K562 (cell line): ENCODE data around the gene HERC5. TPM values are rescaled to one million over a fixed set of nuclear protein-coding genes. Genes with fewer than 3 reads are reported as not detected.

Source experiments
- ATAC-seq: fragments of 200-7000 bp; cut with Tn5 transposase; 3 replicates; pipeline ENCODE4 v1.9.1; 2020; ENCODE audit warnings: moderate library complexity
- BruUV-seq: library from RNA; stranded (reverse); fragments of 400-500 nt; replicated peaks from 2 replicates; lab custom pipeline; 2021; lab: Mats Ljungman, UMichigan
- CTCF ChIA-PET: fragments of 300-600 bp; formaldehyde crosslinking; extraction: SDS; loops from one replicate; lab custom pipeline; 2021; ENCODE audit warnings: low intra/inter-chr PET ratio; lab: Yijun Ruan, JAX
- POLR2A ChIA-PET: fragments of 300-600, 350-650 bp; sonication (Branson Sonifier 250); formaldehyde crosslinking; extraction: SDS; loops from one replicate; lab custom pipeline; 2021; ENCODE audit warnings: antibody characterized with exemption, inconsistent platforms; lab: Yijun Ruan, JAX
- DNase-seq, 4 experiments: peaks; one replicate each; pipeline versions ENCODE4 v3.0.0 to v3.0.0-alpha.2; 2011 to 2018; ENCODE audit warnings: low spot score in 3 of 4, mixed read lengths in 3 of 4; ENCODE audit errors: extremely low read depth in 1 of 4
- FAIRE-seq: peaks from 2 replicates; lab custom pipeline; 2011; peaks lifted over from hg19 to GRCh38; lab: Jason Lieb, UNC
- H2AFZ ChIP-seq: 2 replicates; pipeline ENCODE4 v1.6.0; 2011; ENCODE audit warnings: low read depth, low read length, control low read depth, inconsistent platforms
- H3K27ac ChIP-seq: fragments of 200-600 bp; 3 replicates; pipeline ENCODE4 v1.8.0; 2011; ENCODE audit warnings: low read depth, mild to moderate bottlenecking, control low read depth, inconsistent platforms, low read length, moderate library complexity, mixed read lengths; ENCODE audit errors: extremely low read depth
- H3K27me3 ChIP-seq, 2 experiments: fragments of 300-600 bp in 1 of 2; 2 replicates in 1 of 2; 3 replicates in 1 of 2; pipeline versions ENCODE4 v1.6.0 to v1.8.0; 2011; ENCODE audit warnings: inconsistent platforms in 2 of 2, low read length in 2 of 2, mild to moderate bottlenecking in 1 of 2, mixed read lengths in 1 of 2, moderate library complexity in 1 of 2; ENCODE audit not compliant: control insufficient read depth in 2 of 2, insufficient read depth in 2 of 2
- H3K36me3 ChIP-seq: fragments of 300-600 bp; 3 replicates; pipeline ENCODE4 v1.8.0; 2011; ENCODE audit warnings: mild to moderate bottlenecking, low read length, inconsistent platforms; ENCODE audit not compliant: control insufficient read depth, insufficient read depth
- H3K4me1 ChIP-seq, 2 experiments: fragments of 200-600 bp in 1 of 2; replicated peaks in 1 of 2; 2 replicates in 1 of 2; 3 replicates in 1 of 2; pipeline versions ENCODE4 v1.5.1 to v1.8.0; 2011; ENCODE audit warnings: inconsistent platforms in 2 of 2, low read length in 2 of 2, mild to moderate bottlenecking in 1 of 2, mixed read lengths in 1 of 2, moderate library complexity in 1 of 2; ENCODE audit not compliant: control insufficient read depth in 2 of 2, insufficient read depth in 2 of 2
- H3K4me2 ChIP-seq: 2 replicates; pipeline ENCODE4 v1.6.1; 2011; ENCODE audit warnings: low read length, control low read depth, inconsistent platforms, mixed read lengths; ENCODE audit not compliant: insufficient read depth
- H3K4me3 ChIP-seq: fragments of 200-600 bp; sonication (generic), shearing (Covaris generic); 2 replicates; pipeline ENCODE4 v1.5.1; 2016; ENCODE audit warnings: control low read depth, inconsistent platforms
- H3K79me2 ChIP-seq: fragments of 200-600 bp; 3 replicates; pipeline ENCODE4 v1.8.0; 2011; ENCODE audit warnings: low read length, inconsistent platforms; ENCODE audit not compliant: control insufficient read depth, insufficient read depth
- H3K9ac ChIP-seq, 2 experiments: 2 replicates each; pipeline versions ENCODE4 v1.6.0 to v1.6.1; 2011; ENCODE audit warnings: low read depth in 2 of 2, low read length in 2 of 2, control low read depth in 1 of 2, inconsistent platforms in 1 of 2, mild to moderate bottlenecking in 1 of 2, mixed read lengths in 1 of 2; ENCODE audit not compliant: insufficient read depth in 1 of 2
- H3K9me1 ChIP-seq: one replicate; pipeline ENCODE4 v1.6.0; 2011; ENCODE audit warnings: inconsistent platforms, mild to moderate bottlenecking, low read length, moderate library complexity; ENCODE audit not compliant: control insufficient read depth, insufficient read depth
- H3K9me3 ChIP-seq: replicated peaks from 2 replicates; pipeline ENCODE4 v1.5.1; 2011; ENCODE audit warnings: low read depth, low read length, inconsistent platforms; ENCODE audit not compliant: control insufficient read depth, insufficient read depth
- H4K20me1 ChIP-seq: replicated peaks from 2 replicates; pipeline ENCODE4 v1.6.1; 2011; ENCODE audit warnings: low read length, inconsistent platforms, mixed read lengths; ENCODE audit not compliant: control insufficient read depth, insufficient read depth
- ATF6 ChIP-seq: sonication (generic); formaldehyde crosslinking; IDR thresholded peaks from 2 replicates; pipeline ENCODE4 v1.4.0; 2020; ENCODE audit warnings: mild to moderate bottlenecking, missing genetic modification reagents
- BRCA1 ChIP-seq, 2 experiments: fragments of 450-650 bp in 1 of 2; sonication (generic) in 1 of 2; formaldehyde crosslinking in 1 of 2; IDR thresholded peaks; 2 replicates each; pipeline versions ENCODE4 v1.5.0 to v1.6.1; 2017 to 2020; ENCODE audit warnings: mild to moderate bottlenecking in 1 of 2, missing genetic modification reagents in 1 of 2
- CHD4 ChIP-seq: fragments of 200-600 bp; sonication (generic); IDR thresholded peaks from 3 replicates; pipeline ENCODE4 v1.6.1; 2012; ENCODE audit warnings: low read depth, mild to moderate bottlenecking, mixed read lengths, low read length, inconsistent platforms; ENCODE audit not compliant: insufficient read depth, insufficient replicate concordance, poor library complexity, severe bottlenecking
- FOXO4 ChIP-seq: fragments of 450-650 bp; formaldehyde crosslinking; IDR thresholded peaks from 2 replicates; pipeline ENCODE4 v1.4.0; 2020; ENCODE audit warnings: mild to moderate bottlenecking, moderate library complexity
- HDGF ChIP-seq: fragments of 450-650 bp; IDR thresholded peaks from 2 replicates; pipeline ENCODE4 v1.6.1; 2016
- IRF2 ChIP-seq: sonication (generic); formaldehyde crosslinking; IDR thresholded peaks from 2 replicates; pipeline ENCODE4 v1.8.1; 2022; ENCODE audit warnings: mild to moderate bottlenecking, missing genetic modification reagents
- PYGO2 ChIP-seq: fragments of 450-650 bp; IDR thresholded peaks from 2 replicates; pipeline ENCODE4 v1.6.1; 2016; ENCODE audit warnings: mild to moderate bottlenecking, missing genetic modification characterization, moderate library complexity, missing compliant biosample characterization
- RBFOX2 ChIP-seq: fragments of 200-400 bp; formaldehyde crosslinking; IDR thresholded peaks from 2 replicates; pipeline ENCODE4 v1.6.1; 2017; ENCODE audit warnings: low read depth, mild to moderate bottlenecking, low read length, moderate library complexity
- TEAD1 ChIP-seq, 2 experiments: fragments of 450-650 bp in 1 of 2; sonication (generic) in 1 of 2; formaldehyde crosslinking; IDR thresholded peaks; 2 replicates each; pipeline versions ENCODE4 v1.4.0 to v1.8.0; 2020 to 2022; ENCODE audit warnings: mild to moderate bottlenecking in 2 of 2, missing genetic modification reagents in 1 of 2
- THAP12 ChIP-seq: fragments of 250-450 bp; sonication (Bioruptor Pico); IDR thresholded peaks from 2 replicates; pipeline ENCODE4 v1.9.0; 2021; ENCODE audit warnings: mild to moderate bottlenecking, inconsistent platforms
- ZFP30 ChIP-seq: fragments of 250-450 bp; sonication (Bioruptor Pico); IDR thresholded peaks from 2 replicates; pipeline ENCODE4 v1.8.0; 2022; ENCODE audit warnings: moderate library complexity, mild to moderate bottlenecking, inconsistent platforms, borderline replicate concordance
- ZNF408 ChIP-seq: fragments of 250-450 bp; sonication (Bioruptor Pico); IDR thresholded peaks from 2 replicates; pipeline ENCODE4 v1.4.0; 2020; ENCODE audit warnings: low read depth, mild to moderate bottlenecking, moderate library complexity
- WGBS: fragments of 100-300 bp; shearing (Covaris generic); methylation state at CpG from one replicate; pipeline ENCODE4 v1.1.6; 2016; ENCODE audit warnings: low coverage, mixed read lengths; ENCODE audit not compliant: insufficient coverage; ENCODE audit errors: missing lambda C conversion rate; 5-methylcytosine and 5-hydroxymethylcytosine counted together
- in situ Hi-C: fragments of 300-500 bp; cut with MboI; formaldehyde crosslinking; loops from 4 replicates; pipeline ENCODE4 v1.15.0; 2018; ENCODE audit warnings: inconsistent platforms, mixed read lengths
- intact Hi-C: fragments of 100-400 bp; cut with micrococcal nuclease; formaldehyde crosslinking; loops from 2 replicates; pipeline ENCODE4 v1.14.2; 2022
- polyA plus RNA-seq, 8 experiments: library from polyadenylated mRNA; depleted of rRNA in 4 of 8; stranded (reverse) in 5 of 8; unstranded in 3 of 8; fragments of >200 nt; fragmentation: Nextera tagmentation in 2 of 8; fragmentation: Illumina TruSeq in 1 of 8; extraction: Ambion mirVana in 2 of 8; extraction: Trizol in 1 of 8; gene quantifications; 2 replicates each; pipeline versions ENCODE4 v1.2.1 to v1.2.3, GENCODE V29; 2011 to 2014; ENCODE audit warnings: inconsistent platforms in 1 of 8, missing spikeins in 1 of 8
- total RNA-seq, 7 experiments: library from RNA; depleted of rRNA in 6 of 7; stranded (reverse); fragments of >200 nt in 6 of 7; fragmentation: Illumina TruSeq in 2 of 7; extraction: Trizol in 2 of 7; gene quantifications; 2 replicates each; pipeline versions ENCODE4 v1.2.1 to v1.2.3, GENCODE V29; 2011 to 2021; ENCODE audit warnings: low replicate concordance in 1 of 7

The HERC5 gene
- total and polyA plus RNA-seq, 9 of the 15 experiments (the other 6 are each of a cell fraction or from before 2014, with no cell fraction given): 0.18 TPM; not detected in 8

GRCh38 chr4:88411491-88412096 lies 45.3 kb upstream of the HERC5 start:
- CTCF ChIA-PET: no interaction called here
- DNase-seq: no peak
- Histone ChIP-seq H3K4me2 (no peak overlapping the region), H2AFZ (no peak overlapping the region), H3K4me3 (no peak overlapping the region), H4K20me1 (no peaks in the 10 kb centered on the region), H3K36me3 (no peaks in the 10 kb centered on the region), H3K79me2 (no peaks in the 10 kb centered on the region), H3K9me3 (no peaks in the 10 kb centered on the region), H3K9me1 (no peaks in the 10 kb centered on the region), H3K27ac (no peak overlapping the region), H3K9ac (no peak overlapping the region), H3K27me3 (no peaks in the 10 kb centered on the region; a peak in 1 of 5 replicates), H3K4me1 (no peaks in the 10 kb centered on the region)
- FAIRE-seq: no peak
- BruUV-seq: no TSS peak
- 0% methylated on average over 3 of the region's 3 CpGs for WGBS
- no peak for TF ChIP-seq HDGF
- TF ChIP-seq TEAD1 (CRISPR knock-in tag; IDR thresholded peaks at IDR 0.05): no peak
- TF ChIP-seq ZNF408 (CRISPR knock-in tag): no peak
- TF ChIP-seq ATF6 (CRISPR knock-in tag): no peak
- TF ChIP-seq THAP12 (CRISPR knock-in tag): no peak
- TF ChIP-seq FOXO4 (CRISPR knock-in tag): no peak
- TF ChIP-seq RBFOX2: no peak
- TF ChIP-seq ZFP30: no peak
- no peak for TF ChIP-seq BRCA1 (IDR thresholded peaks at IDR 0.05)
- no peak for TF ChIP-seq BRCA1 (CRISPR knock-in tag; IDR thresholded peaks at IDR 0.05)
- TF ChIP-seq IRF2: no peak
- no peak for TF ChIP-seq PYGO2
- TF ChIP-seq CHD4: no peak
- ATAC-seq: no peak
- POLR2A ChIA-PET: no interaction called here
- in situ Hi-C loops: no loop called here
- intact Hi-C loops: no loop called here
